ENCODE data around the gene LRRC32.

GRCh38 chr11:76658231-76658630 lies 12.3 kb downstream of the LRRC32 start:
- TF ChIP-seq ARNTL (CRISPR knock-in tag; IDR thresholded peaks at IDR 0.05; ENCODE audit: borderline replicate concordance, low read depth) (no peak), RARB (CRISPR knock-in tag; IDR thresholded peaks at IDR 0.05) (no peak), OSR1 (CRISPR knock-in tag; IDR thresholded peaks at IDR 0.05) (no peak), SNAI2 (CRISPR knock-in tag; IDR thresholded peaks at IDR 0.05) (no peak), CSRNP3 (CRISPR knock-in tag; IDR thresholded peaks at IDR 0.05) (no peak), PATZ1 (CRISPR knock-in tag; IDR thresholded peaks at IDR 0.05; ENCODE audit: borderline replicate concordance) (no peak), ZNF8 (CRISPR knock-in tag; IDR thresholded peaks at IDR 0.05) (no peak), ZC3H10 (CRISPR knock-in tag; IDR thresholded peaks at IDR 0.05) (no peak)

All from SK-N-SH treated with all-trans-retinoic acid at 6 μM for 48 hours (cell line).